Amniotic epithelial cell (primary cell): ENCODE data around the gene TRIM47.

Experiments used
- DNase-seq: peaks from one replicate; pipeline ENCODE4 v3.0.0-alpha.2; 2010; ENCODE audit warnings: low read depth

The TRIM47 gene

DNA sequence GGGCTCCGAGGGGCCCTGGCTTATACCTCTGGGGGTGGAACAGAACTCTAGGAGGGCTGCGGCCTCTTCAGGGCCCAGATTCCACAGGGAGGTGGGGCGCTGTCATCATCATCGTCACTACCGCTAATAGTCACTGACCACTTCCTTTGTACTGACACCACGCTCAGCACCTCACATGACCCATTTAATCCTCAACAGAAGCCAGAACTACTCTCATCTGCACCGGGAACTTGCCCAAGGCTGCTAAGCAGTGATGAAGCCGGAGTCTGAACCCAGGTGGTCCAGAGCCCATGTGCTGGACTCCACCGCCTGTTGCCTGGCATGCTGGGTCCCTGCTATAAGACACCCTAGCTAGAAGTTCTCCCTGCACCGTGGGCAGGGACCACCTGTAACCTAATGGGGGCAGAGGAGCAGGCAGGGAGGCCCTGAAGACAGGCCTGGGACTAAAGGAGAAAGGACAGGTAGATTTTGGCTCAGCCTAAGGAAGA, 46.2 kb downstream of the TRIM47 start:
- peak; percentile 93 for DNase-seq

DNA sequence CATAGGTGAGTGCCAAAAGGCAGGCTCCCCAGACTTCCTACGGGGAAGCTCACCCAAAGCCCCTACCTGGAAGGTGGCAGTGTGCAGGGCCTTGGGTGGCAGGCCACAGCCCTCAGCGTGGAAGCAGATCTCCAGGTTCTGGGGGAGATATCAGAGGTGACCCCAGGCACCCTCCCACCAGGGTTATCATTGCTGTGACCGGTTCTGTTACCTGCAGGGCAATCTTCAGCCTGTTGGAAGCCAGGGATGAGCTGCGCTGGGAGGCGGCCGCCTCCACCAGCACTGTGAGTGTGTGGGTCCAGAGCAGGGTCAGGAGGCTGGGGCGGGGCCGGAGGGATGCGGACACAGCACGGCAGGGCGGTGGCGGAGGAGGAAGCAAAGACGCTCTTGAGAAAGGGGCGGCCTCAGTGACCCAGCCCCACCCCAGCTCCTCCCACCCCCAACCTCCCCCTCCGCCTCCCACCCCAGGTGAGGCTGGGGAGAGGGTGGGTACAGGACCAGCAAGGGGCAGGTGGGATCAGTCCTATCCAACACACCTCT, 47.3 kb downstream of the TRIM47 start:
- DNase-seq = no peak

DNA sequence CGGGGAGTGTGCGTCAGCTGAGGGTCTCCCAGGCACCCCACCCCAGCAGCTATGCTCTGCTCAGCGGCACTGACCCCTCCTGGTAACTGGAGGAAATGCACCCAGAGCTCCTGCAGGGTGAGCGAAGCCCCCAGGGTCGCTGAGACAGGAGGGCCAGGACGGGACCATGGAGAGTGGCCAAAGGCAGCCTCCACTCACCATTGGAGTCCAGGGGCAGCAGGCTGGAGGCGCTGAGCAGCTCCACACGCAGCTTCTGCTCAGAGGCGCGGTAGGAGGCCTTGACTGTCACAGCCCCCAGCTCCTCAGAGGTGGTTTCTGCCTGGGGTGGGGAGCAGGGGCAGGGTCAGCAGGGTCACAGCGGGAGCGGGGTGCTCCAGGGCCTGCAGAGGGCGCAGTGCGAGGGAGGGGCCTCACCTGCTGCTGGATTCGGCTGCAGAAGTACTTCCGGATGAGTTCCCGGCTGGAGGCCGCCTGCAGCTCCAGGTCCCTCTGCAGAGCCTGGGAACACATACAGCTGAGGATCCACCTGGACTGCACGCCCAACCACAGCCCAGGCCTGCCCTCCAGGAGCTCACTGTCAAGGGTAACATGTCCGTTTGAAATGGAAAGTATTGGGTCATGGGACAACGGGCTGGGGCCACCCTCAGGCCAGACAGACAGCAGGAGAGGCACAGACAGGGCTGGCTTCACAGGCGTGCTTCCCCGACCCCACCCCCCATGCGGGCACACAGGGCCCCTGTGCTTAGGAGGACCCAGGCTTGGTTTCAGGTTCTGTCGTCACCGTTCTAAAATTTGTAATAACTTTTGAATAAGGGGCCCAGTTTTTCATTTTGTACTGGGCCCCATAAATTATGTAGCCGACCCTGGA, 48.0 kb downstream of the TRIM47 start:
- DNase-seq = no peak

DNA sequence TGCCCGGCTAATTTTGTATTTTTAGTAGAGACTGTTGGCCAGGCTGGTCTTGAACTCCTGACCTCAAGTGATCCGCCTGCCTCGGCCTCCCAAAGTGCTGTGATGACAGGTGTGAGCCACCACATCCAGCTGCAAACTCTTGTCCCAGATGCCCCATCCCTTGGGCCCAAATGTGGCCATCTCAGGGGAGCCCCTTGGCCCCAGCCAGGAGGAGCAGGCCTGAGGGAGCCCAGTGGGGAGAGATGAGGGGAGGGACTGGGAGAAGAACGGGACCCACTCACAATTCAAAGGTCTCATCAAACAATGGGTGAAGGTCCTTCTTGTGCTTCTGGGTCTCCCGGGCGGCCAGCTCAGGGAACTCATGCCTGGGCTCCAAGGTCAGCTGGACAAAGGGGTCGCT, 48.6 kb downstream of the TRIM47 start:
- no peak for DNase-seq

DNA sequence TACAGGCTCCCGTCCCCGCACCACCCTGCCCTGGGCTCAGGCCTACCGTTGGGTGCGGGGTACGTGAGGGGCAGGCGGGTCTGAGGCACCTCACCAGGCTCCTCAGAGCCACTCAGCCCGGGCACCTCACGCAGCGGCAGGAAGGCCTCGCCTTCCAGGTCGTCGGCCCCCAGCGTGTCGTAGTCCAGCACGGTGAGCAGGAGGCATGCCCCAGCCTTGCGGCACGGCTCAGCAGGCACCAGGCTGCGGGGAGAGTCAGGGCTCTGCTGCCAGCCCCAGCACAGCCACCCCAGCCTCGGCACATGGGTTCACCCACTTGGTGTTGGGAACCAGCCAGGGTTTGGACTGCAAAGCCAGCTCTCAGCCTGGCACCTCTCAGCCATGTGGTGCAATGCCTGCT, 49.6 kb downstream of the TRIM47 start:
- DNase-seq = no peak

DNA sequence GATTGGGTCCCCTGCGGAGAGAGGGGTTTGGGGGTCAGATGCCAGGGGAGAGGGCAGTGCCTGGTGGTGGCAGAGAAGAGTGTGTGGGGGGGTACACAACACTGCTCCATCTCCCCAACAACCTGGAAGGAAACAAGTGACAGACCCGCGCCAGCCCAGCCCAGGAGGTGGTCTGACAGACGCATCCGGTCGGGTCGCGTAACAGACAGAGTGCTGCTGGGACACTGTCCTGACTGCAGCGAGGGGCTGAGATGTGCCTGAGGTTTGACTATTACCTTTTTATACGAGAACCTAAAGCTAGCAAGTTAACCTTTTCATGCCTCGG, 50.3 kb downstream of the TRIM47 start:
- DNase-seq = no peak

DNA sequence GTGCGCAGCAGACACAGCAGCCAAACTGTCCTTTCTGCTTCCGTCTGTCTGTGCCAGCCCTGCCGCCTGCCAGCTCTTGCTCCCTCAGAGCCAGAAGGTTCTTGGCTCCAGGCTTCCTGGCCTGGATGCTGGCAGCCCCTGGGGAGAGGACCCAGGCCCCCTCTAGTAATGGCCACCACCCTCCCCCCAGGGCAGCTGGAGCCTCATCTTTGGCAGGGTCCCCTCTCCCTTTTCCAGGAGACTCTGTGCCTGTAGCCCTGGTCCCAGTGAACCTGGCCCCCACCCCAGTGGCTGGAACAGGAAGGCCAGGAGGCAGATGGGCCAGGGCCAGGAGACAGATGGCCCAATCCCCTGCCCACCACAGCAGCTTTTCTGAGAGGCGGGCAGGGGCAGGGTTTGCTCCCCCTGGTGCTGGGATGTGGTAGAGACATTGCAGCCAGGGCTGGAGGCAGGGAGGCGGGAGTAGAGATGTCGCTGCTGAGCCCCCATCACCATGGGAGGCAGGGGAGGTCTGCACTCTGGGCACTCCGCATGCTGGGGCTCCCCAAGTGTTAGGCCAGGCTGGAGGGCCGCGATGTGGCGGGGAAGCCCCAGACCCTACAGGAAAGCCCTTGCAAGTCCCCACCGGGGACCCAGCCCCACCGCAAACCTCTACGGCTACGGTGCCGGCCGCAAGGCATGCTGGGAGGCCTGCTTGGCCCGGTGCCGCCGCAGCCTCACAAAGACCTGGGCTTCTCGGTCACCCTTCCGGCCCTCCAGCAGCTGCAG, 50.9 kb downstream of the TRIM47 start:
- DNase-seq = peak; percentile 53

DNA sequence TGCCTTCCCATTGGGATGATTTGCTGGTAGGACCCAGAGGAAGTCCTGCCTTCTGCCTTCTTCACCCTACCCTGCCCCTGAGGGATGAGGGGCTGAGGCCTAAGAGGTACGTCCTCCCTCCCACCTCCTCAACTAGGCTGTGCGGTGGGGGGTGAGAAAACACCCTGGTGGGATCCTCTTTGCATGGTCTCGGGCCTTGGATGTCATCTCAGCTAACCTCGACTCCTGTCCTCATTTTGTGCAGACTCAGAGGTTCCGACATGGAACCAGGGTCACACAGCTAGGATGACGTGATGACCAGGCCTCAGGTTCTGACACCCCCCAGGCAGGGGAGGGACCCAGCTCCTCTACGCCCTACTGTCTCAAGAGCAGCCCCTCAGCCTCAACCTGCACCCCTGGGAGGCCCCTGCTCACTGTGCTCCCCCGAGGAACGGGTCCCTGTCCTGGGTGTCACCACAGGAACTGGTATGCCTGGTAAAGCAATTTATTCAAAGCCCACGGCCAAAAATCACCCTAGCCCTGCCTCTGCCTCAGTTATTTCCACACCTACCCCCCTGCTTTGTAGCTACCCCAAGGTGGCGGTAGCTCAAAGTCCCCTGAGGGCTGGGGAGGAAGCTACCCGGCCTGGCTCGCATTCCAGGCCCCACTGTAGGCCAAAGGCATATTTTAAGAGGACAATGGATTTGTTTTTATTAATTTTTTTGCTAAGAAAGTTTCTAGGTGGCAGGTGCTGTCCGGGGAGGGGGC, 51.6 kb downstream of the TRIM47 start:
- no peak for DNase-seq

DNA sequence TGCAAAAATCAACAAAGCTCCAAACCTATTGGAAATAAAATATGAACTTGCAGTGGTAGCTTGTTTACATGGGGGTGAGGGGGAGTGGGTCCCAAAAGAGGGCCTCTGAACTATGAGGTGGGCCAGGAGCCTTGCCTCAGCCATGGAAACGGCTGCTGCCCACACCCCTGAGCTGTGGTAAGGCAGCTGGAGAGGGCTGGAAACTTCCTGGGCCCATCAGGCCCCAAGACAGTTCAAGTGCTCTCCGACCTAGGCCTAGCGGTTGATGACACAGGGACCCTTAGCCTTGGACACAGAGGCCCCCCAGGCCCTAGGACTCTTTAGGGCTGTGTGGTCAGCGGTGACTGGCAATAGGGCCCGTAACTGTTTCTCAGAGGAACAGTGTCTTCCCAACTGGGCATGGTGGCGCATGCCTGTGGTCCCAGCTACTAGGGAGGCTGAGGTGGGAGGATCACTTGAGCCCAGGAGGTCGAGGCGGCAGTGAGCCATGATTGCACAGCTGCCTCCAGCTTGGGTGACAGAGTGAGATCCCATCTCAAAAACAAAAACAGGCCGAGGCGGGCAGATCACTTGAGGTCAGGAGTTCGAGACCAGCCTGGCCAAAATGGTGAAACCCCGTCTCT, 52.5 kb downstream of the TRIM47 start:
- no peak for DNase-seq

DNA sequence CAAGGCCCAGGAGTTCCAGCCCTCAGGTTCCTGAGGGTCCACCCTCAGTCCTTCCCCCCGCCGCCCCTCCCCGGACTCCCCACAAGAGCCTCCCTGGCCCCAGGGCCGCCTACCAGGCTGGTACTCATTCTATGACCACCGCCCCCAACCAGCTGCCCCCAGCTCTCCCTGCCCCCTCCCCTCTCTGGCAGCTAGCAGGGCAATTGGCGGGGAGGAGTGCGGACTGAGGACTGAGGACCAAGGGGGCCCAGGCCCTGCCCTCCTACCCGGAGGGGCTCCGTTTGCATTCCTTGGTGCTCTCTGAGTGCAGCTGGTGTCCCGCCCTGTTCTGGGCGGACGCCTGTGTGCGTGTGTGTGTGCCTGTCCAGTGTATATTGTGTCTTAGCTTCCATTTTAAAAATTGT, 53.2 kb downstream of the TRIM47 start:
- no peak for DNase-seq

DNA sequence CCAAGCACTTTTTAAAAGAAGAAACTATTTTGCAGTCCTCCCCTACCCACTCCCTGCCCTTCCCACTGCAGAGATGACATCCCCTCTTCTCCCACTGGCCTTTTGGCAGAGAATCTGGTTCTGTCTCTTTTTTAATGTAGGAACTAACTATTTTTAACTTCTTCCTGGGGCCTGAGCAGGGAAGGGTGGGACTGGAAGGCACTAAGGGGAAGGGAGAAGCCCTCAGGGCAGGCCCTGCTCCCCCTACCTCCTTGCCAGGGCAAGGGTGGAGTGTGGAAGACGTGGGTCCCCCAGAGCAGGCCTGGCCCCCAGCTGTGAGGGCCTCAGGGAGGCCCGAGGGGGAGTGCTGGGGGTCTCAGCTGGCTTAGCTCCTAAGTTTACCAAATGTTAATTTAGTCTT, 53.7 kb downstream of the TRIM47 start:
- no peak for DNase-seq
